NB4 (cell line): Measurements from ENCODE around the gene EPG5.

Experiments used
- DNase-seq: peaks from one replicate; pipeline ENCODE4 v3.0.0; 2010; ENCODE audit warnings: low read depth
- H3K4me3 ChIP-seq: one replicate; pipeline ENCODE4 v1.5.1; 2011; ENCODE audit warnings: mild to moderate bottlenecking, low read depth, low read length, moderate library complexity
- CTCF ChIP-seq: IDR thresholded peaks from one replicate; pipeline ENCODE4 v1.5.1; 2012; ENCODE audit warnings: low read depth, low read length
- MAX ChIP-seq: IDR thresholded peaks from 2 replicates; pipeline ENCODE4 v1.6.1; 2011; ENCODE audit warnings: low read depth, low read length
- MYC ChIP-seq: IDR thresholded peaks from 2 replicates; pipeline ENCODE4 v1.6.1; 2011; ENCODE audit warnings: low read depth, low read length
- POLR2A ChIP-seq: IDR thresholded peaks from 2 replicates; pipeline ENCODE4 v1.6.1; 2011; ENCODE audit warnings: mild to moderate bottlenecking; ENCODE audit not compliant: insufficient read length; ENCODE audit errors: extremely low read depth

EPG5 gene

GRCh38 chr18:45957100-45957499, 10.0 kb downstream of the EPG5 start:
- no peak overlapping the region for H3K4me3 ChIP-seq
- DNase-seq, result no peak
- no peak for TF ChIP-seq CTCF
- no peak for TF ChIP-seq POLR2A
- TF ChIP-seq MYC, result no peak

- DNase-seq, result no peak
- no peak overlapping the region for H3K4me3 ChIP-seq
- TF ChIP-seq POLR2A (no peak), MAX (no peak), MYC (no peak), CTCF (no peak)
These were observed 12.8 kb downstream of the EPG5 start for GRCh38 chr18:45954070-45954934.

DNA sequence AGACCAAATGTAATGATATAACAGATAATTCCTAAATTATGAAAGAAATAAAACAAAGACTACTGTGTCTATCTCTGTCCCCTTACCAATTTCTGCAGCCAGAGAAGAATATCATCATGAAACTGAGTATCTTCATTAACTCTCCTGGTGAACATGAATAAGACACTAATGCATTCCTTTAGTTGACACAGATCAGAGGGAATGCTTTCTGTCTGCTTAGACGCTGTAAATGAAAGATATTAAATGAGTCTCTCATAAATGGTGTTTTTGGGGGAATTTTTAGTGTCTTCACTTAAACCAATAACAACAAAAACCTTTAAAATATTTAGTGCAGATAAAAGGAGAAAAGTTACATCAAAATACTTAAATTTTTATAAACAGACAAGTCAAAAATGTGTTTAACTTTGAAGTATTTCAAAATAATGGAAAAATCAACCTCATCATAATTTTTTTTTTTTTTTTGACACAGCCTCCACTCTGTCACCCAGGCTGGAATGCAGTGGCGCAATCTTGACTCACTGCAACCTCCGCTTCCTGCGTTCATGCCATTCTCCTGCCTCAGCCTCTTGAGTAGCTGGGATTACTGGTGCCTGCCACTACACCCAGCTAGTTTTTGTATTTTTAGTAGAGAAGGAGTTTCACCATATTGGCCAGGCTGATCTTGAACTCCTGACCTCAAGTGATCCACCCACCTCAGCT, 16.0 kb downstream of the EPG5 start:
- H3K4me3 ChIP-seq, result no peak overlapping the region
- TF ChIP-seq MYC, result no peak
- TF ChIP-seq CTCF, result no peak
- TF ChIP-seq POLR2A, result no peak
- no peak for TF ChIP-seq MAX
- DNase-seq, result peak; percentile 32

DNA sequence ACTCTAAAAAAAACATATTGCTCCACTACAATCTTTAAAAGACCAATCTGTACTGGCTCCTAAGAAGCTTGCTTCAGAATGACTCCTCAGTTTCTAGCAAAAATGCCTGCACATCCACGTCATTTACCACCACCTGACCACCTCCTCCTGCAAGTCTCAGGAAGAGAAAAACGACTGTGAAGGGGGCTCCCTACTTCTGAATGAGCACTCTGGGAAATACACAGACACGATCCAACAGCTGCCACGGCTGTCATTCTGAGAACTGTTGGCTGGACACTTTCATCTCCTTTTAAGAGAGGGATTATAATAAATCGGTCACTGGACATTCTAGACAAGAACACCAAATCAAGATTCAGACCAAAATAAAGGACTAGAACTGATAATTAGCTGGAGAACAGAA, 21.5 kb downstream of the EPG5 start:
- no peak overlapping the region for H3K4me3 ChIP-seq
- TF ChIP-seq MYC, result no peak
- TF ChIP-seq POLR2A, result no peak
- no peak for TF ChIP-seq MAX
- TF ChIP-seq CTCF, result no peak
- no peak for DNase-seq

- DNase-seq, result no peak
- no peak for TF ChIP-seq CTCF
- no peak for TF ChIP-seq POLR2A
- TF ChIP-seq MYC, result no peak
- TF ChIP-seq MAX, result no peak
- H3K4me3 ChIP-seq, result no peak overlapping the region
These were observed 26.4 kb downstream of the EPG5 start for GRCh38 chr18:45940724-45941123.
